Amniotic stem cell (primary cell): Measurements from ENCODE around the gene MCM3AP.
"Not testable (repeated sequence)": the region's sequence is repeated elsewhere in the genome, so short reads cannot be mapped to it uniquely, and the experiment has no call there.

Experiments used
- DNase-seq: peaks from one replicate; lab custom pipeline; 2025; lab: John Stamatoyannopoulos, UW

Gene MCM3AP

DNA sequence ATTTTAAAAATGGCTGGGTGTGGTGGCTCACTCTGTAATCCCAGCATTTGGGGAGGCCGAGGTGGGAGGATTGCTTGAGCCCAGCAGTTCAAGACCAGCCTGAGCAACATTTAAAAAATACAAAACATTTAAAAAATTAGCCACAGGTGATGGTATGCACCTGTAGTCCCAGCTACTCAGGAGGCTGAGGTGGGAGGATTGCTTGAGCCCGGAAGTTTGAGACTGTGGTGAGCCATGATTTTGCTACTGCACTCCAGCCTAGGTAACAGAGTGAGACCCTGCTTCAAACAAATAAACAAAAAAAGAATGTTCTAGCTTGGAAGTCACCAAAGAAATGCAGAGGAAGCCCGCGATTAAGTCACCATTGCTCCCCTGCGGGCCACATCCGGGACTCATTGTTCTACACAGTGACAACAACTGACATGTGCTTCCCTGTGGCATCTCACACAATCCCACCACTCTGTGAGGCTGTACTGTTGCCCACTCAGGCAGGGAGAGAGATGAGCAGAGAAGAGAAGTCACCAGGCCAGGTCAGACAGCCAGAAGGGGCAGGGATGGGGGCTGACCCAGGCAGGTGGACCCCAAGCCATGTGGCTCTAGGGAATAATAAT, 82.7 kb downstream of the MCM3AP start:
- DNase-seq: no peak

GRCh38 chr21:46200877-46201803, 84.3 kb downstream of the MCM3AP start:
- not testable (repeated sequence) for DNase-seq

DNA sequence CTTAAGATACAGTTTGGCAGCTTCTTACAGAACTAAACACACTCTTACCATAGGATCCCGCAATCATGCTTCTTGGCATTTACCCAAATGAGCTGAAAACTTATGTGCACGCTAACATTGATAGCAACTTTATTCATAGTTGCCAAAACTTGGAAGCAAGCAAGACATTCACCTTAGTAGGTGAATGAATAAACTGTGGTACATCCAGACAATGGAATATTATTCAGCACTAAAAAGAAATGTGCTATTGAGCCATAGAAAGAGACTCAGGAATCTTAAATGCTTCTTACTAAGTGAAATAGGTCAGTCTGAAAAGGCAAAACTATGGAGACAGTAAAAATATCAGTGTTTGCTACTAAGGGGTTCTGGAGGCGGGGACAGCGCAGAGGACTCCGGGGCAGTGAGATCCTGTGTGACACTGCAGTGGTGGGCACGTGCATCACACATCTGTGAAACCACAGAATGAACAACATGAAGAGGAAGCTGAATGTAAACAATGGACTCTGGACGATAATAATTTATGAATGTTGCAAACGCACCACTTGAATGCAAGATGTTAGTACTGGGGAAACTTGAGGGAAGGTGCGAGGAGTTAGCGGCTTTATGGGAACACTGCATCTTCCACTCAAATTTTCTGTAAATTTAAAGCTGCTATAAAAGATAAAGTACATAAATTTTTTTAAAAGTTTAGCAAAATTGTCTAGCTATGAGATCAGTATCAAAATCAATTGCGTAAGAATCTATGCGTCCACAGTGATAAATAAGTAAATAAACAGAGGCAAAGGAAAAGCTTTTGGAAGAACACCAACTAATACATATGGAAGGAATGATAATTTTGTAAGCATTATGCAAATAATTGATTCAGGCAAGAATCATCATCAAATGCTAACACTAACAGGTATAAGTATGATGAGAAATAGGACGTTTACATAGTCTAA, 85.7 kb downstream of the MCM3AP start:
- no peak for DNase-seq

DNA sequence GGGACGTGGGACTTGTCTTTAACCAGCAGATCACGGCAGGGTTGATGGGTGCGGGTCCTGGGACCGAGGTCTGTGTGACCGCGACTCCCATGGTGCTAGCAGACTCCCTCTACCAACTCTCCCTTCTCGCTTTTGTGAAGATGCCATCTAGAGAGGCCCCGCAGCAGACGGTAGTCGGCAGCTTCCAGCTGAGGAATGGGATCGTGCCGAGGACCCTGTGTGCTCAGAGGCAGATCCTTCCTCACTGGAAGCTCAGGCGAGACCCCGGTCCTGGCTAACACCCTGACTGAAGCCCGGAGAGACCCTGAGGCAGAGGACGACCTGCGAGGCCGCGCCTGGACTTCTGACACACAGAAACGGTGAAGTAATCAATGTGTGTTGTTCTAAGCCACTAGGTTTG, 88.7 kb downstream of the MCM3AP start:
- no peak for DNase-seq

GRCh38 chr21:46195595-46196195, 89.7 kb downstream of the MCM3AP start:
- no peak for DNase-seq

DNA sequence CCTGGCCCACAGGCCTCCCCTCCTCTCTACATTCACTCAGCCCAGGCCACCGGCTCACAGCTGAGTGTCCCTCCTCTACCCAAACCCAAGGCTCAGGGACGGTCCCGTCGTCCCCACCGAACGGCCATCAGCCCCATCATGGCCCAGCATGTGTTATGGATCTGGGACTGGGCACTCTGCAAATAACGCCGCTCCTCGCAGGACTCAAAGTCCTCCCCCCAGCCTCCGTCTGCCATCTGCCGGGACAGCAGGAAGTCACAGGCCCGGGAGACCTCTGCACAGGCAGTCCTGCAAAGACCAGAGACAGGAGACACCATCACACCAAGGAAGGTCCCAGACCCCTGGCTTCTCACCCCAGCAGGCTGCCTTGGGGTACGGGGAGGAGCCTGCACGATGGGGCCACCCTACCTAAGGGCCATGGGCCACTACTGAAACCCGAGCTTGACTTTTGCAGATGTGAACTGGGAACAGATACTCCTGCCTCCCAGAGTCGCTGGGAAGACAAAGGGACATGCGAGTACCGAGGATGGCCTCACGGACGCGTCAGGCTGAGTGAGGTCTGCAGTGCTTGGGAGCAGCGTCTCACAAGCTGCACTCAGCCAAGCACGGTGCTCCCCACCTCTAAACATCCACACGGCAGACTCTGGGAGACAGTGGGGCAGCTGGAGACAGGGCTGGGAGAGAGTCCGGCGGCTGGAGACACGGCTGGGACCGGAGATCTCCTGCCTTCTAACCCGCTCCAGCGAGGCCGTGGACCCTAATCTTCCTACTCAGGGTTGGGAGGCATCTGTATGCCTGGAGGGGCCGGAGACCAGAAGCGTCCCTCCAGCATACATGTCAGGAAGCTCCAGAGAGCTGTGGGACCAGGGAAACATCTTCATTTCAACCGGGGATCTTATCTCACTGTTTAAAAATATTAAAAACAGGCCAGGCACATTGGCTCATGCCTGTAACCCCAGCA, 90.8 kb downstream of the MCM3AP start:
- DNase-seq: no peak

GRCh38 chr21:46193829-46194373, 91.5 kb downstream of the MCM3AP start:
- no peak for DNase-seq

- DNase-seq: no peak
Measured at GRCh38 chr21:46191686-46192575, 93.5 kb downstream of the MCM3AP start.

GRCh38 chr21:46191257-46191685, 94.1 kb downstream of the MCM3AP start:
- DNase-seq: peak; percentile 63

DNA sequence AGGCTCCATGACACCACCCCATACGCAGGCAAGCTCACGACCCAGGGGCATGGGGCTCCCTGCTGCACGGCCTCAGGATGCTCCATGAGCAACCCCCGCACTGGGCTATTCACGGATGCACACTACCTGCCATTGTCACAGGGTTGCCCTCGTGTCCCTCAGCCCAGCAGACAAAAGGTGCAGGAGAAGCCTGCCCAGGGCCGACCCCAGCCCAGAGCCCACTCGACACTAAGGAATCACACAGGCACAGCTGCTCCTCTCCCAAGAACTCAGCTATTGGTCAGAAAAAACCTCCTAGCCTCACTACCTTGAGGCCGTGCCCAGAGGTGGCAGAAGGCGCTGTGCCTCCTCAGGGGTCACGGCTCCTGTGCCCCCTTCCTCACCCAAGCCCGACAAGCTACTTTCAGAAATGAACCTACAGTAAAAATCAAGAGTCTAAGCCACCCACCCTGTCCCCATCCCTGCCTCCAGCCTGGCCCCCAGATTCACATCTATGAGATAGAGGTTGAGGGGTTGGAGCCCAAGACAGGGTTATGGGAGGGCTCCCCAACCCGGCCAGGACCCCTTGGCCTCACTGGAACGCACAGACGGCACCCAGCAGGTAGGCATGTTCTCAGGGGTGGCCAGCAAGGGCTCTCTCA, 94.8 kb downstream of the MCM3AP start:
- DNase-seq: no peak

DNA sequence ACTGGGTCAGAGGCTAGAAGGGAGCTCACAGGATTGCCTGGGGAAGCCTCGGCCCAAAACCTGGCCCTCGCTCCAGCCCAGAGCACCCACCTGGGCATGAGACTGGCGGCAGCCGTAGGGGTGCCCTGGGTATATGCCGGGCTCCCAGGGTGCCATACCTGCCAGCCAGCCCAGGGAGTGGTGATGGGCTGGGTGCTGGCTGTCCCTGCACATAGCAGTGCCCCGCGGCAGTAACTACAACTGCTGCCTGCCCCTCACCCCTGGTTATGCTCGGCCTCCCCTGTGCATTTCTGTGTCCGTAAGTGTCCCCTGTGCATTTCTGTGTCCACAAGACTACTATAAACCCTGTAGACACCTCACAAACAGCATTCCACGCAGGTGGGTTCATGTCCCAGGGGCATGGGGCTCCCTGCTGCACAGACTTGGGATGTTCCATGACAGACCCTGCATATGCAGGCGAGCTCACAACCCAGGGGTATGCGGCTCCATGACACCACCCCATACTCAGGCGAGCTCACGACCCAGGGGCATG, 95.4 kb downstream of the MCM3AP start:
- DNase-seq: no peak

DNA sequence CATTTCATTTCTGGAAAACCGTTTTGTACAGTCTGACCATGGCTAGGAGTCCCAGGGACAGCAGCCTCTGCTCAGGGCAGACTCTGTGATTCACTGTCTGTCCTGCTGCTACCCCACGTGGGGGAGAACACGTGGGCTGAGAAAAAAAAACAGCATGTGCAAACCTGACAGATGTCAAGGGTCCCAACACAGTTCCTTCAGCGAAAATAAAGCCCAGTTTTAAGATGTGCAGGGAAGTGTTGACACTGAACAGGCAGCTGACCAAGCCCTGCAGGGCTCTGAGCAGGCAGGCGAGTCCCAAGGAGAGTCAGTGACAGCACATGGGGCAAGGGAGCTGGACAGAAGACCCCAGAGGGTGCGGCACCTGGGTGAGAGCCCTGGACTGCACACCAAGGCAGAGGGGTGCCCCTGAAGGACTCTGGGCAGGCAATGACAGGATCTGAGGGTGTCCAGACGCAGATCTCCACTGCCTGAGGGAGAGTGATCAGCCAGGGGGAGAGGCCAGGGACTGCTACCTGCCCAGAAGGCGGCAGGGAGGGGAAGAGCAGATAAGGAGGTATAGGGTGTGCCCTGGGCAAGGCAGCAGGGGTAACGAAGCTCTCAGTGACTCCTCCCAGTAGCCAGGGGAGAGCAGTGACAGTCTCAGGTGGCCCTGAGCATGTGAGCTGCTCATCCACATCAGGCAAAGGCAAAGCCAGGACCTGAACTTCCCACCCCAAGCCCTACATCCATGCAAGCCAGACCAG, 96.0 kb downstream of the MCM3AP start:
- no peak for DNase-seq

GRCh38 chr21:46188226-46189212, 96.9 kb downstream of the MCM3AP start:
- DNase-seq: no peak

GRCh38 chr21:46187814-46188213, 97.6 kb downstream of the MCM3AP start:
- no peak for DNase-seq

DNA sequence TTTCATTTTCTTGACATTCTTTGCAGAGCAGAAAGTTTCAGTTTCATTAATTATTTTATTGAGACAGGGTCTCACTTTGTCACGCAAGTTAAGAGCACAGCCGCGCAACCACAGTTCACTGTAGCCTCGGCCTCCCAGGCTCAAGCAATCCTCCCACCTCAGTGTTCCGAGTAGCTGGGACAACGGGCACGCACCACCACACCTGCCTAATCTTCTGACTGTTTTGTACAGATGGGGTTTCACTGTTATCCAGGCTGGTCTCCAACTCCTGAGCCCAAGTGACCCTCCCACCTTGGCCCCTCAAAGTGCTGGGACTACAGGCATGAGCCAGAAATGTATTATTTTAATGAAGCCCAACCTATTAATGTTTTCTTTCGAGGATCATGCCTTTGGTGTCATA, 98.2 kb downstream of the MCM3AP start:
- no peak for DNase-seq

DNA sequence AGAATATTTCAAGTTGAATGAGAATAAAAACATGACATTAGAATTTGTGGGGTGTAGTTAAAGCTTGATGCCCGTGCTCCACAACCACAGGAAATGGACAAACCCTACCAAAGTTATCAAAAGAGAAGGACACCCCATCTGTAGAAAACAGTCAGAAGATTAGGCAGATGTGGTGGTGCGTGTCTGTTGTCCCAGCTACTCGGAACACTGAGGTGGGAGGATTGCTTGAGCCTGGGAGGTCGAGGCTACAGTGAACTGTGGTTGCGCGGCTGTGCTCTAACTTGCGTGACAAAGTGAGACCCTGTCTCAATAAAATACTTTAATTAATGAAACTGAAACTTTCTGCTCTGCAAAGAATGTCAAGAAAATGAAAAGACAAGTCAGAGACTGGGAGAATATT, 99.7 kb downstream of the MCM3AP start:
- no peak for DNase-seq
